ENCODE results near the gene GIPC3.
A peak's percentile ranks its signal among the peaks of the same experiment; 100 is the strongest.

The GIPC3 gene

GRCh38 chr19:3585301-3586126 is at the start of gene GIPC3:
Gene GIPC3 (plus strand): TSS chr19:3585478. CDS start chr19:3585598, 120 bp downstream.
- no peak for DNase-seq (ENCODE audit: low spot score)
- peak within 1 kb of the TSS; percentile 62 for H3K4me3 ChIP-seq
- no peak for TF ChIP-seq CTCF (IDR thresholded peaks at IDR 0.05)
- no peak within 1 kb of the TSS for H3K27ac ChIP-seq

- TF ChIP-seq CTCF (IDR thresholded peaks at IDR 0.05): no peak
- peak overlapping the region in 1 of 2 donors; percentile 22 for H3K27ac ChIP-seq
- DNase-seq (ENCODE audit: low spot score): no peak
Measured at GRCh38 chr19:3535563-3535965, 49.7 kb upstream of the GIPC3 start.

GRCh38 chr19:3535981-3536380 is 49.3 kb upstream of the GIPC3 start:
- TF ChIP-seq CTCF (IDR thresholded peaks at IDR 0.05): no peak
- Histone ChIP-seq H3K27ac (peak overlapping the region in 1 of 2 donors; percentile 22), H3K4me3 (no peak overlapping the region)
- DNase-seq (ENCODE audit: low spot score): no peak

More at GRCh38 chr19:3535563-3535965, 49.7 kb upstream of the GIPC3 start:
- H3K4me3 ChIP-seq: no peak overlapping the region

GRCh38 chr19:3536429-3537100 is 48.7 kb upstream of the GIPC3 start:
- no peak for TF ChIP-seq CTCF (IDR thresholded peaks at IDR 0.05)
- Histone ChIP-seq H3K27ac (peak overlapping the region in 1 of 2 donors; percentile 70), H3K4me3 (no peak overlapping the region)
- no peak for DNase-seq (ENCODE audit: low spot score)

- no peak for DNase-seq (ENCODE audit: low spot score)
- no peak for TF ChIP-seq CTCF (IDR thresholded peaks at IDR 0.05)
- peak overlapping the region in 1 of 2 donors; percentile 70 for H3K27ac ChIP-seq
- H3K4me3 ChIP-seq: no peak overlapping the region
Measured at GRCh38 chr19:3537101-3537437, 48.2 kb upstream of the GIPC3 start.

- Histone ChIP-seq H3K27ac (peak overlapping the region in 1 of 2 donors; percentile 70), H3K4me3 (no peak overlapping the region)
- TF ChIP-seq CTCF (IDR thresholded peaks at IDR 0.05): no peak
- no peak for DNase-seq (ENCODE audit: low spot score)
Measured at GRCh38 chr19:3537438-3538240, 47.6 kb upstream of the GIPC3 start.
